K562 treated with DMSO at 1 percent for 4 hours (cell line): ENCODE measurements around the gene OR51G1. TPM values are rescaled to one million over a fixed set of nuclear protein-coding genes. Genes with fewer than 3 reads are reported as not detected.

Experiments
- total RNA-seq: library from RNA; unstranded; fragments of 300-600 nt; gene quantifications from 2 replicates; pipeline ENCODE4 v1.2.3, GENCODE V29; 2022; ENCODE audit not compliant: insufficient read depth

The OR51G1 gene, protein sequence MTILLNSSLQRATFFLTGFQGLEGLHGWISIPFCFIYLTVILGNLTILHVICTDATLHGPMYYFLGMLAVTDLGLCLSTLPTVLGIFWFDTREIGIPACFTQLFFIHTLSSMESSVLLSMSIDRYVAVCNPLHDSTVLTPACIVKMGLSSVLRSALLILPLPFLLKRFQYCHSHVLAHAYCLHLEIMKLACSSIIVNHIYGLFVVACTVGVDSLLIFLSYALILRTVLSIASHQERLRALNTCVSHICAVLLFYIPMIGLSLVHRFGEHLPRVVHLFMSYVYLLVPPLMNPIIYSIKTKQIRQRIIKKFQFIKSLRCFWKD
- not detected in 2 replicates for total RNA-seq

DNA sequence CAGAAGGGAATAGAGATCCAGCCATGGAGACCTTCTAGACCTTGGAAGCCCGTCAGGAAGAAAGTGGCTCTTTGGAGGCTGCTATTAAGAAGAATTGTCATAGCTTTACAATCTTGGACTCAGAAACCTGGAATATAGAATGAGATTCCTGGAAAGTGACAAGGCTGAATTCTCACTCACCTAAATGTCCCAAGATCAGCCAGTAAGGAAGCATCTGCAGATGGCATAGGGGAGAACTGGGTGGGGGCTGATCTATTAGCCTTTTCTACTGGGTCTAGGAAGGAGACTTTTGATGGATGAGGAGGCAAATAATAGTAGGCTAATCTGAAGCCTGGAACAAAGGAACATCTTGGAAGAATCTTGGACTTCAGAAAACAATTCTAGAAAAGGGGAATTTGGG lies at the start of gene OR51G1:
TSS of gene OR51G1 (minus strand) at position 101 of the 400 bp plus-strand sequence. CDS start at position 101, 0 bp downstream.

GRCh38 chr11:4955613-4956012 lies 31.5 kb upstream of the OR51G1 start, which contains the start of gene OR51A2:
OR51A2 (minus strand) TSS chr11:4955713; CDS start chr11:4955713, 0 bp downstream.

DNA sequence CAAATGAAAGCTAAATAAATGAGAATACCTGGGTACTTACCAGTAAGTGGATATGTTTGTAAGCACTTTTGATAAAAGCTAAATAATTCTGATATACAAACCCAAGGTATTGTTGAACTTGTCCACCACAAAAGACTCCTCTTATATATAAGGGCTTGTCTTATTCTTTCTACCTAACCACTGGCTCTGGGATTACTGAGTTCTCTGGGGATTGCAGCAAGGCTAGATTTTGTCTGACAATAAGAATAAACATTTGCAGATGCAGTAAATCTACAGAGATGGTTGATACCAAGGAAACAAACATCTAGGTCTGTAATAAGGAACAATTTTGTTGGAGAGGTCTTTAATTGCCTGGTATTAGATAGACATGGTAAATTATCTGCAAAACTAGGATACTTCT lies 23.4 kb upstream of the OR51G1 start, which contains the start of gene OR51A4:
TSS of gene OR51A4 (minus strand) at position 101 of the 400 bp plus-strand sequence. CDS start 505 bp downstream, outside the sequence.

DNA sequence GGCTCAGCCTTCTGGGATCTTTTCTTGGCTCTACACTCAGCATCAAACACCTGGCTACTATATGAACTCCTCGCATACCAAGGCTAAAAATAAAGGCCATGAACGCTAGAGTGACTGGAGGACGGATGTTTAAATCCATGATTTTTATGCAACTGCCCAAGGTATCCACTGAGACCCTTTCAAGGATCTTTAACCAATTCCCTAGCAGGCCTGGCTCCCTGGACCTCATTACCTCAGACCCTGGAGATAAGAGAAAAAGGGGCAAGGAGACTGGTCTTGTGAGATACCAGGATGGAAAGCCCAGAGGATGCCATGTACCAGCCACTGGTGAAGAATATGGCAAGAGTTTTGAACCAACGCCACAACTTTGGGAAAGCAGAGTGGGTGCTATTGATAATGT lies 4.9 kb downstream of the OR51G1 start, which contains the start of gene OR51G2:
TSS of gene OR51G2 (minus strand) at position 101 of the 400 bp plus-strand sequence. CDS start 3,687 bp downstream, outside the sequence.

DNA sequence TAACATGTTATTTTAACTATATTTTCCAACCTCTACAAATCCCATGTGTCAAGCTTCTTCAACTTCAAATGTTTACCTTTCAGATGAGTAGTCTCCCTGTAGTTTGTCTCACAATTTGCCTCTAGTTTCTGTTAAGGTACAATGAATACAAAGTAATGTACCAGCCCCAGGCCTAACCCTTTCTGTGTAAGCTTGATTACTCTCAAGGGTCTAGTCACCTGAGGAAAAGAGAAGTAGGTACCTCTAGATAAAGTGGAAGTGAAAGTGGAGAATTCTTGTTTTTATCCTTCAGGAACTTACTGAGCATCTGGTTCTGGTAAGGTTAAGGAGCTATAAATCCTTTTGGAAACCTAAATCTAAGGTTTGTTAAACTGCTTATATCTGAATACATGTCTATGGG lies 20.7 kb downstream of the OR51G1 start, which contains the start of gene OR51A7:
TSS of gene OR51A7 (plus strand) at position 300 of the 400 bp plus-strand sequence. CDS start 3,587 bp downstream, outside the sequence.

DNA sequence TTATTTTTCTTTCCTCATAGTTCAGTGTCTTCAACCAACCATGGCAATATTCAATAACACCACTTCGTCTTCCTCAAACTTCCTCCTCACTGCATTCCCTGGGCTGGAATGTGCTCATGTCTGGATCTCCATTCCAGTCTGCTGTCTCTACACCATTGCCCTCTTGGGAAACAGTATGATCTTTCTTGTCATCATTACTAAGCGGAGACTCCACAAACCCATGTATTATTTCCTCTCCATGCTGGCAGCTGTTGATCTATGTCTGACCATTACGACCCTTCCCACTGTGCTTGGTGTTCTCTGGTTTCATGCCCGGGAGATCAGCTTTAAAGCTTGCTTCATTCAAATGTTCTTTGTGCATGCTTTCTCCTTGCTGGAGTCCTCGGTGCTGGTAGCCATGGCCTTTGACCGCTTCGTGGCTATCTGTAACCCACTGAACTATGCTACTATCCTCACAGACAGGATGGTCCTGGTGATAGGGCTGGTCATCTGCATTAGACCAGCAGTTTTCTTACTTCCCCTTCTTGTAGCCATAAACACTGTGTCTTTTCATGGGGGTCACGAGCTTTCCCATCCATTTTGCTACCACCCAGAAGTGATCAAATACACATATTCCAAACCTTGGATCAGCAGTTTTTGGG lies 42.2 kb downstream of the OR51G1 start, which contains the start of gene OR51T1:
TSS of gene OR51T1 (plus strand) at position 41 of the 641 bp plus-strand sequence. CDS start at position 41, 0 bp downstream.

Other genes starting within 250 kb of the OR51G1 start
- not detected in 2 replicates for gene OR51E2, start 226.5 kb downstream of the OR51G1 start, total RNA-seq
- not detected in 2 replicates for gene MMP26, start 219.6 kb downstream of the OR51G1 start, total RNA-seq
- not detected in 2 replicates for gene OR51F1, start 154.4 kb downstream of the OR51G1 start, total RNA-seq
- not detected in 2 replicates for gene OR52R1, start 120.0 kb downstream of the OR51G1 start, total RNA-seq
- not detected in 2 replicates for gene OR51F2, start 103.0 kb downstream of the OR51G1 start, total RNA-seq
- not detected in 2 replicates for gene OR51S1, start 75.1 kb downstream of the OR51G1 start, total RNA-seq
- not detected in 2 replicates for gene OR51T1, start 42.4 kb downstream of the OR51G1 start, total RNA-seq
- gene OR51A7, start 20.6 kb downstream of the OR51G1 start, total RNA-seq = not detected in 2 replicates
- gene OR51G2, start 5.0 kb downstream of the OR51G1 start, total RNA-seq = not detected in 2 replicates
- not detected in 2 replicates for gene OR51A4, start 23.3 kb upstream of the OR51G1 start, total RNA-seq
- gene OR51A2, start 31.4 kb upstream of the OR51G1 start, total RNA-seq = not detected in 2 replicates
- gene OR51L1, start 70.5 kb upstream of the OR51G1 start, total RNA-seq = not detected in 2 replicates
- not detected in 2 replicates for gene OR52J3, start 122.2 kb upstream of the OR51G1 start, total RNA-seq
- gene OR52E2, start 135.3 kb upstream of the OR51G1 start, total RNA-seq = not detected in 2 replicates
- not detected in 2 replicates for gene OR52E1, start 145.2 kb upstream of the OR51G1 start, total RNA-seq
- gene OR52A5, start 214.0 kb upstream of the OR51G1 start, total RNA-seq = not detected in 2 replicates
- not detected in 2 replicates for gene OR52A1, start 230.4 kb upstream of the OR51G1 start, total RNA-seq